D721Med (cell line): ENCODE measurements around the gene KAT8.
"Not testable (repeated sequence)": the region's sequence is repeated elsewhere in the genome, so short reads cannot be mapped to it uniquely, and the experiment has no call there.

ENCODE experiments used
- DNase-seq: peaks from one replicate; pipeline ENCODE4 v3.0.0; 2011; ENCODE audit warnings: low spot score; ENCODE audit not compliant: insufficient read length
- FAIRE-seq: peaks from 2 replicates; lab custom pipeline; 2011; peaks lifted over from hg19 to GRCh38; lab: Jason Lieb, UNC
- CTCF ChIP-seq: IDR thresholded peaks from 2 replicates; pipeline ENCODE4 v1.5.1; 2012; ENCODE audit warnings: mild to moderate bottlenecking, control low read depth; ENCODE audit not compliant: insufficient read depth; ENCODE audit errors: missing control alignments

KAT8 gene

GRCh38 chr16:31138621-31139578, 21.4 kb downstream of the KAT8 start:
- FAIRE-seq (no peak), DNase-seq (no peak)
- no peak for TF ChIP-seq CTCF

GRCh38 chr16:31141071-31141469, 23.6 kb downstream of the KAT8 start:
- not testable (repeated sequence) for DNase-seq, FAIRE-seq

- no peak for TF ChIP-seq CTCF
- FAIRE-seq (no peak), DNase-seq (no peak)
These were observed 24.1 kb downstream of the KAT8 start for GRCh38 chr16:31141489-31142108.

GRCh38 chr16:31142109-31143010, 24.9 kb downstream of the KAT8 start:
- DNase-seq (peak; percentile 98), FAIRE-seq (no peak)
- peak; percentile 75 for TF ChIP-seq CTCF

GRCh38 chr16:31143011-31143693, 25.7 kb downstream of the KAT8 start:
- DNase-seq, result no peak
- TF ChIP-seq CTCF, result no peak
- FAIRE-seq, result no peak

- FAIRE-seq (no peak), DNase-seq (no peak)
- no peak for TF ChIP-seq CTCF
These were observed 26.3 kb downstream of the KAT8 start for GRCh38 chr16:31143694-31144148.

- FAIRE-seq, DNase-seq: not testable (repeated sequence)
These were observed 27.0 kb downstream of the KAT8 start for GRCh38 chr16:31144418-31144817.
